Heart left ventricle (tissue), 16 donors: ENCODE results near the gene PAQR4. TPM values are rescaled to one million over a fixed set of nuclear protein-coding genes. Genes with fewer than 3 reads are reported as not detected.

Experiments
- ATAC-seq, 4 donors: fragments of 200-7000 bp; cut with Tn5 transposase; one replicate each; pipeline ENCODE4 v1.9.1; 2020 to 2022; ENCODE audit warnings: moderate library complexity in 4 of 4, mild to moderate bottlenecking in 3 of 4, moderate number of reproducible peaks in 1 of 4
- DNase-seq, 5 donors: peaks; one replicate each; pipeline ENCODE4 v3.0.0-alpha.2; 2020
- H3K27ac ChIP-seq, 12 donors: fragments of 200-600 bp; sonication (generic) in 4 of 12; one replicate each; pipeline versions ENCODE4 v1.5.0 to v1.8.0; 2016 to 2022; ENCODE audit warnings: mild to moderate bottlenecking in 2 of 12
- H3K27me3 ChIP-seq, 9 donors: fragments of 200-600 bp; sonication (generic) in 2 of 9; one replicate each; pipeline versions ENCODE4 v1.5.1 to v1.8.0; 2016 to 2022; ENCODE audit warnings: mild to moderate bottlenecking in 3 of 9
- H3K36me3 ChIP-seq, 9 donors: fragments of 200-600 bp; sonication (generic) in 2 of 9; one replicate each; pipeline versions ENCODE4 v1.5.0 to v1.8.0; 2018 to 2022; ENCODE audit warnings: mild to moderate bottlenecking in 2 of 9
- H3K4me1 ChIP-seq, 12 donors: fragments of 200-600 bp; sonication (generic) in 4 of 12; one replicate each; pipeline versions ENCODE4 v1.5.0 to v1.8.0; 2016 to 2022; ENCODE audit warnings: mild to moderate bottlenecking in 3 of 12
- H3K4me3 ChIP-seq, 12 donors: fragments of 200-600 bp; sonication (generic) in 4 of 12; one replicate each; pipeline versions ENCODE4 v1.5.0 to v1.8.0; 2017 to 2022; ENCODE audit warnings: mild to moderate bottlenecking in 9 of 12, moderate library complexity in 4 of 12
- H3K9me3 ChIP-seq, 12 donors: fragments of 200-600 bp; sonication (generic) in 4 of 12; one replicate each; pipeline versions ENCODE4 v1.5.0 to v1.8.0; 2016 to 2022; ENCODE audit warnings: mild to moderate bottlenecking in 1 of 12
- CTCF ChIP-seq, 12 donors: fragments of 200-600 bp; sonication (generic) in 4 of 12; IDR thresholded peaks; one replicate each; pipeline versions ENCODE4 v1.5.0 to v1.8.0; 2018 to 2022; ENCODE audit warnings: antibody characterized with exemption in 12 of 12, mild to moderate bottlenecking in 5 of 12
- POLR2A ChIP-seq, 2 donors: fragments of 450-650 bp; IDR thresholded peaks; one replicate each; pipeline ENCODE4 v1.6.1; 2017; ENCODE audit warnings: antibody characterized with exemption in 2 of 2, mild to moderate bottlenecking in 2 of 2, moderate library complexity in 2 of 2
- WGBS, 4 donors: extraction: QIAGEN DNeasy Blood & Tissue Kit in 2 of 4; methylation state at CpG; one replicate each; pipeline versions ENCODE4 v1.1.5 to v1.1.7; 2013 to 2018; 5-methylcytosine and 5-hydroxymethylcytosine counted together
- intact Hi-C, 10 donors: fragments of 100-400 bp; cut with DNase I; formaldehyde crosslinking; loops; one replicate each; pipeline versions ENCODE4 v1.11.1 to v1.14.2; 2022
- polyA plus RNA-seq, 2 donors: library from polyadenylated mRNA; stranded (reverse); fragments of 200-250 nt; gene quantifications; one replicate each; pipeline ENCODE4 v1.2.3, GENCODE V29; 2013
- total RNA-seq, 9 donors: library from RNA; depleted of rRNA in 2 of 9; stranded (reverse); fragments of >200 nt in 2 of 9; fragmentation: NEBNext Ultra II Directional in 3 of 9; extraction: Animal tissue kit (Norgen Biotek cat#: 25700) in 3 of 9; gene quantifications; one replicate each; pipeline versions ENCODE4 v1.1.0 to v1.2.4, GENCODE V29; 2016 to 2023
- donor health status: ischemic (EF 13 %, LVEDD 7.1; RV severe dilation, severe dysfunction).
- donor health status: healthy with polysubstance abuse.
- donor health status: DM: no; HTN: yes; CAD: no.
- donor health status: DM: no; HTN: no; CAD: no.
- donor health status: ischemic (EF 25% LVEDD 6.9; RV normal size, moderate dysfunction).
- donor health status: ischemic (EF 25% LVEDD 5.7; RV mildly dilated, moderate dysfunction).
- donor health status: healthy.
- donor health status: DM: yes; HTN: yes; CAD: no.
- donor health status: ischemic (EF 35%, LVEDD 5.7; RV mildly dilated, moderate dysfunction).
- donor health status: nonischemic (EF 11% LVEDD 7.7; RV severe dilation, severe dysfunction).
- donor health status: DM: yes; HTN: yes; CAD: no.
- donor health status: PGD.
- donor health status: ischemic (EF 29% LVEDD 5.4; RV normal size, mild dysfunction).
- donor health status: nonischemic (EF 23%, LVEDD 6.1; RV moderate dilation, normal function).

Gene PAQR4
- total and polyA plus RNA-seq, 11 donors, result 6.9 to 16.3 (median 9.0) TPM

- Histone ChIP-seq H3K9me3 (no peaks in the 10 kb centered on the region), H3K4me3 (no peak overlapping the region), H3K36me3 (peaks cover 0 to 96% (median 83%) of the 10 kb centered on the region in 9 donors), H3K4me1 (no peaks in the 10 kb centered on the region), H3K27me3 (no peaks in the 10 kb centered on the region), H3K27ac (no peak overlapping the region)
- DNase-seq, result no peak
- TF ChIP-seq CTCF (IDR thresholded peaks at IDR 0.05) (no peak), POLR2A (IDR thresholded peaks at IDR 0.05) (no peak)
- WGBS, 4 donors, result 87 to 94% (median 89%) methylated on average over 20 to 22 of the region's 22 CpGs
- intact Hi-C loops, result no loop called here
- peak in 1 of 4 donors; percentile 10 for ATAC-seq
These were observed 32.6 kb upstream of the PAQR4 start for GRCh38 chr16:2936436-2937011.

DNA sequence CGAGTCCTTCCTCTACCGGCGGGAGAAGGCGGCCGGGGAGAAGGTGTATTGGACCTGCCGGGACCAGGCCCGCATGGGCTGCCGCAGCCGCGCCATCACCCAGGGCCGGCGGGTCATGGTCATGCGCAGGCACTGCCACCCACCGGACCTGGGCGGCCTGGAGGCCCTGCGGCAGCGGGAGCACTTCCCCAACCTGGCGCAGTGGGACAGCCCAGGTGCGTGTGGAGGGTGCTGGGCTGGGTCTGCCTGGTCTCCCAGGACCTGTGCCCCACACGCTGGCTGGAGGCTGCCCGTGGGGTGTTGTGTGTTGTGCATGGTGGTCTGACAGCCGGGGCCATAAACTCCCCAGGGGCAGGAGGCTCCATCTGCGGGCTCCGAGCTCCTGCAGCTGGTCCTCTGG lies 32.0 kb upstream of the PAQR4 start:
- WGBS, 4 donors, result 91 to 100% (median 93%) methylated on average over 5 to 24 of the region's 24 CpGs
- H3K27me3 ChIP-seq, result no peaks in the 10 kb centered on the region
- intact Hi-C loops, result no loop called here
- no peak for DNase-seq
- H3K4me3 ChIP-seq, result no peak overlapping the region
- no peaks in the 10 kb centered on the region for H3K4me1 ChIP-seq
- H3K9me3 ChIP-seq, result no peaks in the 10 kb centered on the region
- H3K27ac ChIP-seq, result no peak overlapping the region
- H3K36me3 ChIP-seq, result peaks cover 0 to 99% (median 89%) of the 10 kb centered on the region in 9 donors
- TF ChIP-seq CTCF (IDR thresholded peaks at IDR 0.05) (no peak), POLR2A (IDR thresholded peaks at IDR 0.05) (no peak)
- ATAC-seq, result no peak

DNA sequence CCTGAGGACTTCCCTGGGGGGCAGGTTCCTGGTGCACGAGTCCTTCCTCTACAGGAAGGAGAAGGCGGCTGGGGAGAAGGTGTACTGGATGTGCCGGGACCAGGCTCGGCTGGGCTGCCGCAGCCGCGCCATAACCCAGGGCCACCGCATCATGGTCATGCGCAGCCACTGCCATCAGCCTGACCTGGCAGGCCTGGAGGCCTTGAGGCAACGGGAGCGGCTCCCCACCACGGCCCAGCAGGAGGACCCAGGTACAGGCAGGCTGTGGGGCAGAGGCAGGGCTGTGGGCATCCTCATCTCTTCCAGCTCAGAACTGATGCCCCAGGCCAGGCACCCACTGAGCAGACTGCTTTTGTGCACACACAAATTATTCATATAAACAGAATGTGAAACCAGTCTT lies 30.9 kb upstream of the PAQR4 start:
- Histone ChIP-seq H3K4me3 (no peak overlapping the region), H3K27me3 (no peaks in the 10 kb centered on the region), H3K4me1 (no peaks in the 10 kb centered on the region), H3K36me3 (peaks cover 0 to 98% (median 91%) of the 10 kb centered on the region in 9 donors), H3K9me3 (no peaks in the 10 kb centered on the region), H3K27ac (no peak overlapping the region)
- intact Hi-C loops, result no loop called here
- DNase-seq, result no peak
- no peak for ATAC-seq
- 94 to 95% (median 95%) methylated on average over 10 to 12 of the region's 12 CpGs for WGBS, 4 donors
- no peak for TF ChIP-seq CTCF (IDR thresholded peaks at IDR 0.05)
- TF ChIP-seq POLR2A (IDR thresholded peaks at IDR 0.05), result no peak

- ATAC-seq, result no peak
- no peak overlapping the region for H3K4me3 ChIP-seq
- peaks cover 0 to 99% (median 91%) of the 10 kb centered on the region in 9 donors for H3K36me3 ChIP-seq
- no peaks in the 10 kb centered on the region for H3K27me3 ChIP-seq
- H3K27ac ChIP-seq, result no peak overlapping the region
- WGBS, 4 donors, result 89 to 93% (median 91%) methylated on average over 2 of the region's 2 CpGs
- TF ChIP-seq POLR2A (IDR thresholded peaks at IDR 0.05), result no peak
- TF ChIP-seq CTCF (IDR thresholded peaks at IDR 0.05), result no peak
- intact Hi-C loops, result no loop called here
- no peak for DNase-seq
- no peaks in the 10 kb centered on the region for H3K4me1 ChIP-seq
- no peaks in the 10 kb centered on the region for H3K9me3 ChIP-seq
These were observed 29.2 kb upstream of the PAQR4 start for GRCh38 chr16:2939968-2940367.
